Adrenal gland (tissue), 5 donors: Measurements from ENCODE around the gene ETV6.

Experiments used
- POLR2A ChIP-seq, 2 donors: fragments of 450-650 bp; IDR thresholded peaks; one replicate each; pipeline ENCODE4 v1.6.1; 2017; ENCODE audit warnings: antibody characterized with exemption in 2 of 2, mild to moderate bottlenecking in 2 of 2, moderate library complexity in 1 of 2
- TF ChIP-seq, protein P1 (sequence below), 6 experiments: fragments of 450-650 bp in 4 of 6; fragments of 200-600 bp in 2 of 6; sonication (generic) in 1 of 6; IDR thresholded peaks; 1 replicate in 5 of 6; 2 replicates in 1 of 6; pipeline versions ENCODE4 v1.5.1 to v1.8.0; 2016 to 2021; ENCODE audit warnings: antibody characterized with exemption in 6 of 6, mild to moderate bottlenecking in 2 of 6, moderate library complexity in 1 of 6
- donor health status: DM: no; HTN: no; CAD: no.

DNA sequence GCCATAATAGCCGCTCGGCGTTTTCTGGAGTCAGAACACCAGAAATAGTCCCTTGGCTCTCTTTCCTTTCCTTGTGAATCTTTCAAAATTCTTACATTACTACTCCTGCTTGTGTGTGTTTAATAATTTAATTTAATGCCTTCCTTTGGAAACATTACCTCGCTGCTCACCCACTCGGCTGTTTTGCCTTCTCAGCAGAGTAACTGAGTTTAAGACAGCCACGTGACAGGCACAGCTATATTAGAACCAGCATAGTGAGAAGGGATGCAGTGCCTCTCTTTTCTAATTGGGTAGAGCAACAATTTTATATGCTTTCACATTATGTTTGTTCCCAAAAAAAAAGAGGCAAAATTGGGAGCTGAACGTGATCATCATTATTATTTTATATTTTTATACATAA is 107.6 kb downstream of the ETV6 start:
- TF ChIP-seq, protein P1, sequence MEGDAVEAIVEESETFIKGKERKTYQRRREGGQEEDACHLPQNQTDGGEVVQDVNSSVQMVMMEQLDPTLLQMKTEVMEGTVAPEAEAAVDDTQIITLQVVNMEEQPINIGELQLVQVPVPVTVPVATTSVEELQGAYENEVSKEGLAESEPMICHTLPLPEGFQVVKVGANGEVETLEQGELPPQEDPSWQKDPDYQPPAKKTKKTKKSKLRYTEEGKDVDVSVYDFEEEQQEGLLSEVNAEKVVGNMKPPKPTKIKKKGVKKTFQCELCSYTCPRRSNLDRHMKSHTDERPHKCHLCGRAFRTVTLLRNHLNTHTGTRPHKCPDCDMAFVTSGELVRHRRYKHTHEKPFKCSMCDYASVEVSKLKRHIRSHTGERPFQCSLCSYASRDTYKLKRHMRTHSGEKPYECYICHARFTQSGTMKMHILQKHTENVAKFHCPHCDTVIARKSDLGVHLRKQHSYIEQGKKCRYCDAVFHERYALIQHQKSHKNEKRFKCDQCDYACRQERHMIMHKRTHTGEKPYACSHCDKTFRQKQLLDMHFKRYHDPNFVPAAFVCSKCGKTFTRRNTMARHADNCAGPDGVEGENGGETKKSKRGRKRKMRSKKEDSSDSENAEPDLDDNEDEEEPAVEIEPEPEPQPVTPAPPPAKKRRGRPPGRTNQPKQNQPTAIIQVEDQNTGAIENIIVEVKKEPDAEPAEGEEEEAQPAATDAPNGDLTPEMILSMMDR (IDR thresholded peaks at IDR 0.05) = no peak
- no peak for TF ChIP-seq POLR2A (IDR thresholded peaks at IDR 0.05)
